ENCODE measurements around the gene MRPL14. TPM values are rescaled to one million over a fixed set of nuclear protein-coding genes. Genes with fewer than 3 reads are reported as not detected.

The MRPL14 gene
- total and polyA plus RNA-seq, 2 of the 8 experiments (the other 6 are each of a cell fraction or from before 2014, with no cell fraction given): 82.0 to 97.1 TPM

- TF ChIP-seq HDAC6 (IDR thresholded peaks at IDR 0.05; ENCODE audit: low read depth, low read length): no peak
Measured at GRCh38 chr6:44169154-44169553, 41.9 kb upstream of the MRPL14 start (continued).
